ENCODE measurements around the gene TBKBP1. TPM values are rescaled to one million over a fixed set of nuclear protein-coding genes. Genes with fewer than 3 reads are reported as not detected.

Gene TBKBP1
- polyA plus RNA-seq, 2 of the 4 experiments (the other 2 are of a cell fraction): 3.4 to 9.3 TPM

DNA sequence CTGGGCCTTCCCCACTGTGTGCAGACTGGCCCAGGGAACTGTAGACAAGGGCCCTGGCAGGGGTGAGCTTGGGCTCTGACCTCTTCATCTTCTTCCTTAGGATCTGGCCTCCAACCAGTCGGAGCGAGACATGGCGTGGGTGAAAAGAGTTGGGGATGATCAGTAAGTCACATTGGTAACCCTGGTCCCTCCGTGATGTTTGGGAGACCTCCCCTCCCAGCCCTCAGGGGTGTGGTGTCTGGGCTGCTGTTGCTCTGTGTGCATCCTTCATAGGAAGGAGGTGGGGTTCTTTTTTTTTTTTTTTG lies 5.5 kb downstream of the TBKBP1 start:
- 86% methylated on average over 4 of the region's 4 CpGs for WGBS (ENCODE audit: missing lambda C conversion rate)
- ATAC-seq: no peak; a peak in 1 of 6 replicates
- Histone ChIP-seq H3K4me1 (peaks cover 4% of the 10 kb centered on the region; the same call in 1 of the 3 replicates), H3K4me2 (no peak overlapping the region), H3K9me3 (no peaks in the 10 kb centered on the region), H3K27ac (no peak overlapping the region), H3K4me3 (no peak overlapping the region)
- ChIA-PET CTCF (interaction anchor here (0.5 to 7.3 kb wide), 40 partner anchors 9 to 1115 kb away, joined by 3 to 130 read pairs (median 6); partner anchors contain the start of genes OSBPL7 and TBX21), POLR2A (interaction anchor here (1.0 kb wide), 1 partner anchor 132 kb away, joined by 3 read pairs; the partner anchor contains the start of genes LRRC46 and MRPL10)
- DNase-seq (ENCODE audit: low read depth in 1 of 2, low spot score in 1 of 2): no peak
- no peak for FAIRE-seq
- TF ChIP-seq CEBPB (IDR thresholded peaks at IDR 0.05): no peak
- no peak for TF ChIP-seq POLR2A (IDR thresholded peaks at IDR 0.05; ENCODE audit: low read length)
- TF ChIP-seq, protein P1, sequence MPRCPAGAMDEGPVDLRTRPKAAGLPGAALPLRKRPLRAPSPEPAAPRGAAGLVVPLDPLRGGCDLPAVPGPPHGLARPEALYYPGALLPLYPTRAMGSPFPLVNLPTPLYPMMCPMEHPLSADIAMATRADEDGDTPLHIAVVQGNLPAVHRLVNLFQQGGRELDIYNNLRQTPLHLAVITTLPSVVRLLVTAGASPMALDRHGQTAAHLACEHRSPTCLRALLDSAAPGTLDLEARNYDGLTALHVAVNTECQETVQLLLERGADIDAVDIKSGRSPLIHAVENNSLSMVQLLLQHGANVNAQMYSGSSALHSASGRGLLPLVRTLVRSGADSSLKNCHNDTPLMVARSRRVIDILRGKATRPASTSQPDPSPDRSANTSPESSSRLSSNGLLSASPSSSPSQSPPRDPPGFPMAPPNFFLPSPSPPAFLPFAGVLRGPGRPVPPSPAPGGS (IDR thresholded peaks at IDR 0.05): no peak

- no peak for ATAC-seq
- TF ChIP-seq, protein P2, sequence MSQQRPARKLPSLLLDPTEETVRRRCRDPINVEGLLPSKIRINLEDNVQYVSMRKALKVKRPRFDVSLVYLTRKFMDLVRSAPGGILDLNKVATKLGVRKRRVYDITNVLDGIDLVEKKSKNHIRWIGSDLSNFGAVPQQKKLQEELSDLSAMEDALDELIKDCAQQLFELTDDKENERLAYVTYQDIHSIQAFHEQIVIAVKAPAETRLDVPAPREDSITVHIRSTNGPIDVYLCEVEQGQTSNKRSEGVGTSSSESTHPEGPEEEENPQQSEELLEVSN (IDR thresholded peaks at IDR 0.05; ENCODE audit: borderline replicate concordance, low read depth): no peak
- no peak for TF ChIP-seq HOXA7 (CRISPR knock-in tag; IDR thresholded peaks at IDR 0.05)
- no peak for TF ChIP-seq HOXB13 (CRISPR knock-in tag; IDR thresholded peaks at IDR 0.05; ENCODE audit: low read depth)
- TF ChIP-seq NFE2L2 (conservative IDR thresholded peaks at IDR 0.05; ENCODE audit: low read length): no peak
- TF ChIP-seq, protein P3, sequence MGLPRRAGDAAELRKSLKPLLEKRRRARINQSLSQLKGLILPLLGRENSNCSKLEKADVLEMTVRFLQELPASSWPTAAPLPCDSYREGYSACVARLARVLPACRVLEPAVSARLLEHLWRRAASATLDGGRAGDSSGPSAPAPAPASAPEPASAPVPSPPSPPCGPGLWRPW (IDR thresholded peaks at IDR 0.05): no peak
- no peak for TF ChIP-seq NPAS2 (CRISPR knock-in tag; IDR thresholded peaks at IDR 0.05; ENCODE audit: borderline replicate concordance)
- TF ChIP-seq, protein P4, sequence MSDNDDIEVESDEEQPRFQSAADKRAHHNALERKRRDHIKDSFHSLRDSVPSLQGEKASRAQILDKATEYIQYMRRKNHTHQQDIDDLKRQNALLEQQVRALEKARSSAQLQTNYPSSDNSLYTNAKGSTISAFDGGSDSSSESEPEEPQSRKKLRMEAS (IDR thresholded peaks at IDR 0.05): no peak
- TF ChIP-seq ESRRA (IDR thresholded peaks at IDR 0.05; ENCODE audit: borderline replicate concordance, low read length): no peak
- TF ChIP-seq ZFP36 (IDR thresholded peaks at IDR 0.05; ENCODE audit: borderline replicate concordance, partially characterized antibody): no peak
- TF ChIP-seq ZC3H11A (IDR thresholded peaks at IDR 0.05): no peak
- TF ChIP-seq FOSB (CRISPR knock-in tag; IDR thresholded peaks at IDR 0.05): no peak
- no peak for TF ChIP-seq BHLHE40 (IDR thresholded peaks at IDR 0.05; ENCODE audit: low read depth, low read length)
- no peak for TF ChIP-seq FOSL2 (IDR thresholded peaks at IDR 0.05)
- TF ChIP-seq FOSL2 (CRISPR knock-in tag; IDR thresholded peaks at IDR 0.05): no peak
- TF ChIP-seq CBX2 (IDR thresholded peaks at IDR 0.05; ENCODE audit: borderline replicate concordance, low read depth): no peak
- no peak for TF ChIP-seq ZSCAN20 (CRISPR knock-in tag; IDR thresholded peaks at IDR 0.05)
- TF ChIP-seq CTCF (IDR thresholded peaks at IDR 0.05): no peak
- TF ChIP-seq POLR2A (IDR thresholded peaks at IDR 0.05; ENCODE audit: low read length): no peak
- no peak for TF ChIP-seq RNF2 (IDR thresholded peaks at IDR 0.05; ENCODE audit: borderline replicate concordance, low read depth)
- TF ChIP-seq CEBPB (IDR thresholded peaks at IDR 0.05): no peak
- FAIRE-seq: no peak
Measured at GRCh38 chr17:47700471-47701449, 6.8 kb downstream of the TBKBP1 start.

More at GRCh38 chr17:47700471-47701449, 6.8 kb downstream of the TBKBP1 start:
- H3K4me2 ChIP-seq: no peak overlapping the region
- no peaks in the 10 kb centered on the region for H3K4me1 ChIP-seq
- WGBS (ENCODE audit: missing lambda C conversion rate): 83% methylated on average over 13 of the region's 13 CpGs
- no peak overlapping the region for H3K4me3 ChIP-seq
- no peak for DNase-seq (ENCODE audit: low read depth in 1 of 2, low spot score in 1 of 2)
- POLR2A ChIA-PET: no interaction called here
- no peaks in the 10 kb centered on the region for H3K9me3 ChIP-seq
- H3K27ac ChIP-seq: no peak overlapping the region
- CTCF ChIA-PET: interaction anchor here (0.7 to 7.3 kb wide), 19 partner anchors 10 to 101 kb away, joined by 3 to 130 read pairs (median 13); partner anchors contain the start of gene TBX21

All from A549 (cell line).